Ishikawa (cell line): ENCODE measurements around the gene TXNRD1.
A peak's percentile ranks its signal among the peaks of the same experiment; 100 is the strongest.

Source experiments
- CEBPB ChIP-seq: IDR thresholded peaks from 2 replicates; pipeline ENCODE4 v1.6.1; 2012
- CREB1 ChIP-seq: IDR thresholded peaks from 2 replicates; pipeline ENCODE4 v1.6.1; 2012; ENCODE audit warnings: low read depth
- EGR1 ChIP-seq: IDR thresholded peaks from 2 replicates; pipeline ENCODE4 v1.6.1; 2012
- EP300 ChIP-seq: IDR thresholded peaks from 2 replicates; pipeline ENCODE4 v1.6.1; 2012; ENCODE audit warnings: borderline replicate concordance
- FOXM1 ChIP-seq: IDR thresholded peaks from 2 replicates; pipeline ENCODE4 v1.6.1; 2012; ENCODE audit warnings: low read depth, borderline replicate concordance
- NFIC ChIP-seq: IDR thresholded peaks from 2 replicates; pipeline ENCODE4 v1.6.1; 2012
- RAD21 ChIP-seq: IDR thresholded peaks from 2 replicates; pipeline ENCODE4 v1.6.1; 2012; ENCODE audit warnings: low read depth
- REST ChIP-seq: IDR thresholded peaks from 2 replicates; pipeline ENCODE4 v1.6.1; 2012; ENCODE audit warnings: low read depth, mild to moderate bottlenecking
- TAF1 ChIP-seq: IDR thresholded peaks from 2 replicates; pipeline ENCODE4 v1.6.1; 2012; ENCODE audit warnings: low read depth, mild to moderate bottlenecking
- TCF12 ChIP-seq: IDR thresholded peaks from 2 replicates; pipeline ENCODE4 v1.6.1; 2012; ENCODE audit warnings: low read depth
- TEAD4 ChIP-seq: IDR thresholded peaks from 2 replicates; pipeline ENCODE4 v1.6.1; 2012
- USF1 ChIP-seq: IDR thresholded peaks from 2 replicates; pipeline ENCODE4 v1.6.1; 2012
- YY1 ChIP-seq: IDR thresholded peaks from 2 replicates; pipeline ENCODE4 v1.6.1; 2012; ENCODE audit warnings: low read depth
- ZBTB7A ChIP-seq: IDR thresholded peaks from 2 replicates; pipeline ENCODE4 v1.6.1; 2012; ENCODE audit warnings: low read depth
- TF ChIP-seq, protein P1 (sequence below): IDR thresholded peaks from 2 replicates; pipeline ENCODE4 v1.6.1; 2012

TXNRD1 gene

GRCh38 chr12:104358353-104359003, 142.9 kb downstream of the TXNRD1 start:
- TF ChIP-seq TAF1 = no peak
- TF ChIP-seq RAD21 = peak; percentile 78

DNA sequence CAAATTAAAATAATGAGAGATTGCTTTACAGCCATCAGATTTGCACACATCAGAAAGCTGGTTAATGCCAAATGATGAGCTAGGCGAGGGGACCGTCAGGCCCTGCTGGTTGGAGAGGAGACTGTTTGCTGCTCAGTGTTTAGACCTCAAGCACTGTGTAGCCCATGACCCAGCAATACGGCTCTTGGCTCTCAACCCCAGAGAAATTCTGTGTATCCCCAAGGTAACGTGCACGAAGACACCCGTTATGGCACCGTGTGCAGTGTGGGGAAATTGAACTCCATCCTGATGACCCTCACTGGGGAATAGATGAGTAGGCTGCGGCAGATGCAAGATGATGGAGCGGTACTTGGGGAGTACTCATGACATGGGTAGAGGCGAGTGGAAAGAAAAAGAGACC, 143.6 kb downstream of the TXNRD1 start:
- no peak for TF ChIP-seq USF1
- no peak for TF ChIP-seq FOXM1
- no peak for TF ChIP-seq RAD21
- TF ChIP-seq TAF1 = no peak
- no peak for TF ChIP-seq CREB1
- TF ChIP-seq REST = no peak
- TF ChIP-seq EGR1 = no peak

GRCh38 chr12:104360157-104360556, 144.6 kb downstream of the TXNRD1 start:
- TF ChIP-seq CREB1 = no peak
- TF ChIP-seq CEBPB = no peak
- TF ChIP-seq, protein P1, sequence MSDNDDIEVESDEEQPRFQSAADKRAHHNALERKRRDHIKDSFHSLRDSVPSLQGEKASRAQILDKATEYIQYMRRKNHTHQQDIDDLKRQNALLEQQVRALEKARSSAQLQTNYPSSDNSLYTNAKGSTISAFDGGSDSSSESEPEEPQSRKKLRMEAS = no peak
- no peak for TF ChIP-seq TCF12
- no peak for TF ChIP-seq USF1
- TF ChIP-seq YY1 = no peak
- TF ChIP-seq NFIC = no peak
- no peak for TF ChIP-seq ZBTB7A
- no peak for TF ChIP-seq EGR1
- TF ChIP-seq TEAD4 = no peak
- no peak for TF ChIP-seq REST
- TF ChIP-seq EP300 = no peak
- no peak for TF ChIP-seq TAF1
- TF ChIP-seq FOXM1 = no peak

DNA sequence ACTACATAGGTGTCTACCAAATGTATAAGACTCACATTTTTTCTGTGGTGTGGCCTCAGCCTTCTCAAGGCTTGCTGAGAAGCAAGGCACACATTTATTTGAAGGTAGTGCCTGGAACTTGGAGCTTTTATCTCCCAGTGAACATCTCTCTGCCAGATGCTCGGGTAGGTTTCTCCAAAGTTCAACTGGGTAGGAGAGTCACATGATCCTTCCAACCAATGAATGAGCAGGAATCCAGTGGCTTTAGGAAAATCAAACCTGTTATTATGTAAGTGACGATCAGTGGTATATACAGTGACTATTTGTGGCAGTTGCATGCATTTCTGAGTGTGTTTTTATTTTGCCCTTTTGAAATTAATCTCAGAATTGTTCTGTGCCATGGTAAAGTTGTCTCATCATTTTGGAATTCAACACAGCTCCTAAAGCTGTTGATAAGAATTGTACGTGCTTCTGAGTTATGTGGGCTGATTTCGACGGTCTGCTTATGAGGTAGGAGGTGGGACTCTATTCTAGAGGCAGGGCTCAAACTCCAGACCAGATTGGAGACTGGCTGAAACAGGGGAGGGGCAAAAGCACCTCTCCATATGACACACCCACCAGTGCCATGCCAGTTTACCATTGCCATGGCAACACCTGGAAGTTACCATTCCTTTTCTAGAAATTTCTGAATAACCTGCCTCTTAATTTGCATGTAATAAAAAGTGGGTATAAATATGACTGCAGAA, 145.6 kb downstream of the TXNRD1 start:
- TF ChIP-seq USF1 (peak; percentile 85), TAF1 (no peak), CREB1 (no peak), CEBPB (no peak), TEAD4 (no peak), NFIC (no peak), TCF12 (no peak), YY1 (no peak)

- TF ChIP-seq EP300 (no peak), TCF12 (no peak), EGR1 (no peak), RAD21 (no peak), TAF1 (no peak), FOXM1 (no peak), USF1 (no peak), ZBTB7A (no peak), CEBPB (no peak)
Measured at GRCh38 chr12:104365921-104366410, 150.4 kb downstream of the TXNRD1 start.
